CD1c-positive myeloid dendritic cell (primary cell): ENCODE data around the gene NKX2-3.

ENCODE experiments used
- DNase-seq: peaks from one replicate; pipeline ENCODE4 v3.0.0-alpha.2; 2016; ENCODE audit errors: extremely low spot score

Gene NKX2-3

GRCh38 chr10:99532687-99533495 is at the start of gene NKX2-3:
NKX2-3 (plus strand) TSS chr10:99532942; CDS start chr10:99533132, 190 bp downstream.
- peak; percentile 68 for DNase-seq

GRCh38 chr10:99484626-99485581 is 47.8 kb upstream of the NKX2-3 start:
- DNase-seq = no peak

- no peak for DNase-seq
Observed at GRCh38 chr10:99487125-99487807, 45.5 kb upstream of the NKX2-3 start.

GRCh38 chr10:99489271-99489670 is 43.5 kb upstream of the NKX2-3 start:
- no peak for DNase-seq

- DNase-seq = no peak
Observed at GRCh38 chr10:99497343-99498025, 35.3 kb upstream of the NKX2-3 start.

- no peak for DNase-seq
Observed at GRCh38 chr10:99506416-99506815, 26.3 kb upstream of the NKX2-3 start.

GRCh38 chr10:99507265-99507664 is 25.5 kb upstream of the NKX2-3 start:
- DNase-seq = no peak

- no peak for DNase-seq
Observed at GRCh38 chr10:99513061-99513460, 19.7 kb upstream of the NKX2-3 start.

- no peak for DNase-seq
Observed at GRCh38 chr10:99519690-99520039, 13.1 kb upstream of the NKX2-3 start.

- DNase-seq = no peak
Observed at GRCh38 chr10:99520040-99520846, 12.5 kb upstream of the NKX2-3 start.

GRCh38 chr10:99520847-99521764 is 11.6 kb upstream of the NKX2-3 start:
- no peak for DNase-seq

GRCh38 chr10:99521765-99522469 is 10.8 kb upstream of the NKX2-3 start:
- no peak for DNase-seq

- no peak for DNase-seq
Observed at GRCh38 chr10:99522470-99523250, 10.1 kb upstream of the NKX2-3 start.

GRCh38 chr10:99523251-99523773 is 9.4 kb upstream of the NKX2-3 start:
- no peak for DNase-seq

- no peak for DNase-seq
Observed at GRCh38 chr10:99524050-99524666, 8.6 kb upstream of the NKX2-3 start.

GRCh38 chr10:99524736-99525380 is 7.9 kb upstream of the NKX2-3 start:
- DNase-seq = no peak

- DNase-seq = no peak
Observed at GRCh38 chr10:99525897-99526296, 6.8 kb upstream of the NKX2-3 start.
